ENCODE measurements around the gene STYK1.

DNA sequence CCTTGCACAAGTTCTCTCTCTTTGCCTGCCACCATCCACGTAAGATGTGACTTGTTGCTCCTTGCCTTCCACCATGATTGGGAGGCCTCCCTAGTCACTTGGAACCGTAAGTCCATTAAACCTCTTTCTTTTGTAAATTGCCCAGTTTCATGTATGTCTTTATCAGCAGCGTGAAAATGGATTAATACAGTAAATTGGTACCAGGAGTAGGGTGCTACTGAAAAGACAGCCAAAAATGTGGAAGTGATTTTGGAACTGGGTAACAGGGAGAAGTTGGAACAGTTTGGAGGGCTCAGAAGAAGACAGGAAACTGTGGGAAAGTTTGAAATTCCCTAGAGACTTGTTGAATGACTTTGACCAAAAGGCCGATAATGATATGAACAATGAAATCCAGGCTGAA, 27.9 kb downstream of the STYK1 start:
- TF ChIP-seq CTCF (conservative IDR thresholded peaks at IDR 0.05; ENCODE audit: low read length), result no peak
- no peak for TF ChIP-seq EZH2phosphoT487 (IDR thresholded peaks at IDR 0.05; ENCODE audit: borderline replicate concordance)

Measured in Loucy (cell line).